ENCODE results near the gene PTPN13. TPM values are rescaled to one million over a fixed set of nuclear protein-coding genes. Genes with fewer than 3 reads are reported as not detected.
"Not testable (repeated sequence)": the region's sequence is repeated elsewhere in the genome, so short reads cannot be mapped to it uniquely, and the experiment has no call there.

PTPN13 gene
- total RNA-seq, 1 experiment from 2014 or later: 5.9 TPM

GRCh38 chr4:86717651-86718050 lies 123.5 kb downstream of the PTPN13 start:
- DNase-seq (ENCODE audit: low spot score): no peak

GRCh38 chr4:86718152-86718551 lies 124.0 kb downstream of the PTPN13 start:
- DNase-seq (ENCODE audit: low spot score): no peak

GRCh38 chr4:86719149-86719548 lies 125.0 kb downstream of the PTPN13 start:
- not testable (repeated sequence) for DNase-seq (ENCODE audit: low spot score)

- no peak for DNase-seq (ENCODE audit: low spot score)
Observed at GRCh38 chr4:86720508-86721068, 126.5 kb downstream of the PTPN13 start.

GRCh38 chr4:86721412-86721811 lies 127.3 kb downstream of the PTPN13 start:
- no peak for DNase-seq (ENCODE audit: low spot score)

GRCh38 chr4:86730310-86730709 lies 136.2 kb downstream of the PTPN13 start:
- no peak for DNase-seq (ENCODE audit: low spot score)

- no peak for DNase-seq (ENCODE audit: low spot score)
Observed at GRCh38 chr4:86737244-86737643, 143.1 kb downstream of the PTPN13 start.

GRCh38 chr4:86741846-86742245 lies 147.7 kb downstream of the PTPN13 start:
- DNase-seq (ENCODE audit: low spot score): no peak

- no peak for DNase-seq (ENCODE audit: low spot score)
Observed at GRCh38 chr4:86744570-86744969, 150.5 kb downstream of the PTPN13 start.

GRCh38 chr4:86749121-86749520 lies 155.0 kb downstream of the PTPN13 start:
- no peak for DNase-seq (ENCODE audit: low spot score)

- no peak for DNase-seq (ENCODE audit: low spot score)
Observed at GRCh38 chr4:86755388-86755787, 161.3 kb downstream of the PTPN13 start.

GRCh38 chr4:86757468-86757867 lies 163.4 kb downstream of the PTPN13 start:
- no peak for DNase-seq (ENCODE audit: low spot score)

- no peak for DNase-seq (ENCODE audit: low spot score)
Observed at GRCh38 chr4:86759298-86759697, 165.2 kb downstream of the PTPN13 start.

- no peak for DNase-seq (ENCODE audit: low spot score)
Observed at GRCh38 chr4:86762649-86763048, 168.5 kb downstream of the PTPN13 start.

- no peak for DNase-seq (ENCODE audit: low spot score)
Observed at GRCh38 chr4:86769794-86770193, 175.7 kb downstream of the PTPN13 start.

- no peak for DNase-seq (ENCODE audit: low spot score)
Observed at GRCh38 chr4:86771141-86771540, 177.0 kb downstream of the PTPN13 start.

GRCh38 chr4:86775061-86775460 lies 180.9 kb downstream of the PTPN13 start:
- no peak for DNase-seq (ENCODE audit: low spot score)

- no peak for DNase-seq (ENCODE audit: low spot score)
Observed at GRCh38 chr4:86778175-86778574, 184.1 kb downstream of the PTPN13 start.

- DNase-seq (ENCODE audit: low spot score): no peak
Observed at GRCh38 chr4:86788826-86789225, 194.7 kb downstream of the PTPN13 start.

GRCh38 chr4:86791126-86791525 lies 197.0 kb downstream of the PTPN13 start:
- DNase-seq (ENCODE audit: low spot score): no peak

- DNase-seq (ENCODE audit: low spot score): no peak
Observed at GRCh38 chr4:86809809-86810208, 215.7 kb downstream of the PTPN13 start.

- DNase-seq (ENCODE audit: low spot score): no peak
Observed at GRCh38 chr4:86810847-86811246, 216.7 kb downstream of the PTPN13 start.

GRCh38 chr4:86815653-86816052 lies 221.5 kb downstream of the PTPN13 start:
- DNase-seq (ENCODE audit: low spot score): no peak

GRCh38 chr4:86816501-86817273 lies 222.6 kb downstream of the PTPN13 start:
- no peak for DNase-seq (ENCODE audit: low spot score)
